LHCN-M2 (cell line): ENCODE data around the gene ZSCAN16. TPM values are rescaled to one million over a fixed set of nuclear protein-coding genes. Genes with fewer than 3 reads are reported as not detected.

Experiments used
- DNase-seq: peaks from one replicate; pipeline ENCODE4 v3.0.0-alpha.2; 2012; ENCODE audit warnings: low read depth
- total RNA-seq: library from RNA; depleted of rRNA; stranded (reverse); fragments of >200 nt; gene quantifications from 2 replicates; pipeline ENCODE4 v1.2.3, GENCODE V29; 2014

ZSCAN16 gene
- total RNA-seq, 1 experiment from 2014 or later, result 2.2 TPM

DNA sequence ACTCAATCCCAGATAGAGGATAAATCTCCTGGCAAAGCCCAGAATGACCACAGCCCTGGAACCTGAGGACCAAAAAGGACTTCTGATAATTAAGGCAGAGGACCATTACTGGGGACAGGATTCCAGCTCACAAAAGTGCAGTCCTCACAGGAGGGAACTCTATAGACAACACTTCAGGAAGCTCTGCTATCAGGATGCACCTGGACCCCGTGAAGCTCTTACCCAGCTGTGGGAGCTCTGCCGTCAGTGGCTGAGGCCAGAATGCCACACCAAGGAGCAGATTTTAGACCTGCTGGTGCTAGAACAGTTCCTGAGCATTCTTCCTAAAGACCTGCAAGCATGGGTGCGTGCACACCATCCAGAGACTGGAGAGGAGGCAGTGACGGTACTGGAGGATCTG lies 992 bp downstream of the ZSCAN16 start:
- no peak for DNase-seq

DNA sequence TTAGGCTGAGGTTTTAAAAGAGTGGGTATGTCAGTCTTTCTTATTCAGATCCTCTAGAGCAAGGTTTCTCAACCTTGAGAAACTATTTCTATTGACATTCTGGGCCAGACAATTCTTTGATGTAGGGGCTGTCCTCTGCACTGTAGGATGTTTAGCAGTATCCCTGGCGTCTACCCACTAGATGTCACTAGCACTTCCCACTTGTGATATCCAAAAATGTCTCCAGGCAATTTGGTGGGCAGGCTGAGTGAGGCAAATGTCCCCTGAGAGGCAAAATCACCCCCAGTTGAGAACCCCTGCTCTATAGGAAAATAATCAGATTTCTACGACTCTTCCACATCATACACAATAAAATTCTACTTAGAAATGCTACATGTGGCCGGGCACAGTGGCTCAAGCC lies 9.6 kb downstream of the ZSCAN16 start:
- DNase-seq, result peak; percentile 48

GRCh38 chr6:28134716-28135115 lies 10.3 kb downstream of the ZSCAN16 start:
- no peak for DNase-seq

DNA sequence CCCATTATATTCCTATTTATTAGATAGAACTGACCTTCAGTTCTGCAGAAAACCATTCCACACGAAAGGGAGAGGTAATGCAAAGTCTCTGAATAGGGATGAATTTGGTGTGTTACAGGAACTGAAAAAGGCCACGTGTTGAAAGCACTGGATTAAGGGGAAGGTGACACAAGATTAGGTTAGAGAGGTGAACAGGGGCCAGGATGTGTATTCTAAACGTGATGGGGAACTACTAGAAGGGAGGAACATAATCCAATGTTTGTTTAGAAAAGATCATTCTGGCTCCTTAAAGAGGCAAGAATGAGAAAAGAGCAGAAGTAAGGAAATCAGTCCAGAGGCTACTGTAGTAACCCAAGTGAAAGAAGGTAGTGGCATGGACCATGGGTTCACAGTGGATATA lies 11.0 kb downstream of the ZSCAN16 start:
- DNase-seq, result no peak

DNA sequence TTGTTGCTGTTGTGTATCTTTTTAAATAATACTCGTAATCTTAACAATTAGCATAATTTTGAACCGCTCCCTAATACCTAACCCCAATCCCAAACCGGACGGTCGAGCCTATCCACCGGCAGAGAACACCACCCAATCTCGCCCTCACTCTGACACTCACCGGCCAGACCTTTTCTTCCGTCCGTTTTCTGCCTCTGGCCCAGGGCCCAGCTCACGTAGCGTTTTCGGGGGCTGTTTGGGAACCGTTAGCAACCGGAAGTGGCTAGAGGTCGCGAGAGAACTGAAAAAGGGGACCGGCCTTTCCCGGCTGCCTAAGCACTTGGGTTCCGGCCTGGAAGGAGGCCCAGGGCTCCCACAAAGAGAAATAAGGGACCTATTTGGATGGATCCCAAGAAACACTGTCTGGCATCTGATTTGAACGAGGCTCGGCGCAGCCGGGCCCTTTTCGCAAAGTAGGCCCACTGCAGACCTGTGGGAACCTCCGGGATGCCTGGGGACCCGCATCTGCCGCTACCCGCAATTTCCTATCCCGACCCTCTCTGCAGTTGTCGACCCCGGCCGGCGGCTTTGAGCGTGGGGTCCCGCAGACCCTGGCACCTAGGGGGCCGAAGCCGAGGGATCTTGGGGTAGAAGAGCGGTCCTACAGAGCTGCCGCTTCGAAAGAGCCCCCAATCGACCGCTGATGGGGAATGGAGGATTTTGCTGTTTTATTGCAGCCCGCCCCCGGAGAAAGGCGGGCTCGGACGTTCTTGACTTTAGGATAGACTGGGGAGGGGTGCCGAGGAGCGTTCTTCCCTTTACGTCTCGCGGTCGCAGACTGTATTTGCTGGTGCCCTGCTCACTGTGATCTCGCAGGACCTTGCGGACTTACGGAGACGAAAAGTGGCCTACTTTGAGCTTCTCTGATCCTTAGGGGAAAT lies 12.4 kb downstream of the ZSCAN16 start:
- peak; percentile 94 for DNase-seq

GRCh38 chr6:28137505-28137981 lies 13.1 kb downstream of the ZSCAN16 start:
- no peak for DNase-seq

GRCh38 chr6:28139860-28140543 lies 15.6 kb downstream of the ZSCAN16 start:
- no peak for DNase-seq

- DNase-seq, result no peak
These were observed 16.2 kb downstream of the ZSCAN16 start for GRCh38 chr6:28140616-28141015.

GRCh38 chr6:28141500-28142329 lies 17.3 kb downstream of the ZSCAN16 start, which contains the start of gene ZKSCAN8:
Gene ZKSCAN8, plus strand, starts transcription at chr6:28141883. Its CDS starts 6,525 bp downstream, at chr6:28148408.
- peak; percentile 89 for DNase-seq

GRCh38 chr6:28142446-28142845 lies 18.0 kb downstream of the ZSCAN16 start:
- no peak for DNase-seq

DNA sequence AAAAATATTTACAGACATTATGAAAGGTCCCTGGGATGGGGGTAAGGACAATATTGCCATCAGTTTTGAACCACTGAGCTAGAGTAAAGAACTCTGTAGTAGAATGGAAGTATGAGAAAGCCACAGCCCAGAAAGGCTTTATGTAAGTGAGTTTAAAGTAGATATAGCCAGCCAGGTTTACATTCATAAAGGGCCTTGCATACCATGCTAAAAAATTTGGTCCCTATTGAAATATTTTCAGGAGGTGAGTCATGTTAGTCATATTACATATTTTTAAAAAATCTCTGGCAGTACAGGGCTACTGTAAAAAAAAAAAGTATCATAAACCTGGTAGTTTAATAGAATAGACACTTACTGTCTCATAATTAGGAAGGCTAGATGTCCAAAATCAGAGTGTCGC lies 20.8 kb downstream of the ZSCAN16 start:
- no peak for DNase-seq

DNA sequence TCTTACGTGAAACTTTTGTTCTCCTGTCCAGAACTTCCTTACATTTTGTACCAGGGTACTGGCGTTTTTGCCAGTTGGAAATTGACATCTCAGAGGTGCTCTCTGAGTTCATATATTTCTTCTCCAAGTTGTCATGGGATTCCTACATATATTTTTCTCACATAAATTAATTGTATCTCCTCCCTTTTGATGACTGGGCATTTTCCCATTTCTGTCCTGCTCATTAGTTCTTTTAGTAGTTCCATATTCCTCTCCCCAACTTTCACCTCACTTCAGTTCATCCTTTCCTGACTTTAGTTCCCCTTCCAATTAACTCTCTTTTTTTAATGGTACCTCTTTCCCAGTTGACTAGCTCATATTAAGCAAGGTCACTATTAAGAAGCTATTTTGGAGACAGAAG lies 28.1 kb downstream of the ZSCAN16 start:
- DNase-seq, result no peak

DNA sequence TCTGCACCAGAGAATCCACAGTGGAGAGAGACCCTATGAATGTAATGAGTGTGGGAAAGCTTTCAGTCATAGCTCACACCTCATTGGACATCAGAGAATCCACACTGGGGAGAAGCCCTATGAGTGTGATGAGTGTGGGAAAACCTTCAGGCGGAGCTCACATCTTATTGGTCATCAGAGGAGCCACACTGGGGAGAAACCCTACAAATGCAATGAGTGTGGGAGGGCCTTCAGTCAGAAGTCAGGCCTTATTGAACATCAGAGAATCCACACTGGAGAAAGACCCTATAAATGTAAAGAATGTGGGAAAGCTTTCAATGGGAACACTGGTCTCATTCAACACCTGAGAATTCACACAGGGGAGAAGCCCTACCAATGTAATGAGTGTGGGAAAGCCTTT lies 29.1 kb downstream of the ZSCAN16 start:
- DNase-seq, result no peak

- DNase-seq, result no peak
These were observed 29.9 kb downstream of the ZSCAN16 start for GRCh38 chr6:28154357-28154756.

GRCh38 chr6:28158318-28158717 lies 33.9 kb downstream of the ZSCAN16 start:
- no peak for DNase-seq

GRCh38 chr6:28159029-28159607 lies 34.7 kb downstream of the ZSCAN16 start:
- no peak for DNase-seq

DNA sequence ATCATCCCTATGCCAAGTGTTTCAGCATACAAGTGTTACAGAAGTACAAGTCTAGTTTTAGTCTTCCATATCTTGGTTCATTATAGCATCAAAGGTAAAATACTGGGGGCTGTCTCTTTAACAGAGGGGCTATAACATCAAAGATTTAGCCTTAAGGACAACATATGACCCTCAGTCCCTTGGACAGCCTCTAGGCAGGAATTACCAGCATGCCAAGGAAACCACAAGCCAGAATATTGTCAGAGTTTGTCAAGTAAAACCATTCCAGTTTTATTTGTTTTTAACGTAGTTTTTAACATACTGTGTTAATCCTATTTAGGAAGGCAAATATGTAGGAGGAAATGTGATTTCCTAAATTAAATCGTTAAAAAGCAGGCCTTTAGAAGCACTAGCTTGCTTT lies 35.8 kb downstream of the ZSCAN16 start:
- DNase-seq, result no peak

DNA sequence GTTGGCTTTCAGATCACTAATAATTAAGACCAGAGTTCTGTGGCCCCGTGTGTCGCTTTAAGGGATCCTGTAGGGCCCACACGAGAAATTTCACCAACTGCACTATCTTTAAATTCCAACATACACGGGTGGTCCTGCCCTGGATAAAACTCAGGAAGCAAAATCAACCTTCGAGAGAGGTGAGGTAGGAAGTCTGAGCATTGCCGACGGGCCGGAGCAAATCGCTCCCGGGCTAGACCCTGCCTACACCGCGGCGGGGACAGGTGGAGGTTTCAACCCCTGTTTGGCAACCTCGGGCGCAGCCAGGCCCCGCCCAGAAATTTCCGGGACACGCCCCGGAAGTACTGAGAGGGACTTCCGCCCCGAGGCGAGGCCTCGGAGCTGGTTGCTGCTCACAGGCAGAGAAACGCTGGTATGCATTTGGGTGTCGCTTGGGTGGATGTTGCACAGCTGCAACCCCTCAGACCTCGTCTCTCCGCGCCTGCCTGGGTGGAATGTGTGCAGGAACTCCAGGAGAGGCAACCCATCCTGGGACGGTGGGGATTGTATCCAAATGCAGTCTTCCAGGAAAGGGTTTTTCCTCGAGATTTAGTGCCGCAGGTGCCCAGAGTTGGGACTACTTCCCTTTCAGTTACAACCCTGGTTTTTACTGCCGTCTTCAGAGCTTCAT lies 37.1 kb downstream of the ZSCAN16 start:
- peak; percentile 45 for DNase-seq

DNA sequence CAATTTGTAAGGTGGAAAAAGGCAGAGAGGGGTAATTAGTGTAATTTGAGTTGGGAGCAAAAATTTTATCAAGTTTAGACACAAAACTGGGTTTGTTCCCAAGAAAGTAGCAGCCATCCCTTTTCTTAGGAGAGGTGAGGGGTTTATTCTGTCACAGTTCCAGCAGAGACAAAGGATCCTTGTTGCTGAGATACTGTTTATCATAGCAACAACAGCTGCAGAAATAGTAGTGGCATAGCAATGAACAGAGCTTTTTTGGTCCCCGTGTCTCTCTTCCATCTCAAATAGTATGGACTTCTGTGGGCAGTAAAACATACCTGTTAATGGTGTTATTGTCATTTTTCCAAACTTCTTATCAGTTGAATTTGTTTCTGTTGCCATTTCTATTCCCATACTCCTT lies 41.2 kb downstream of the ZSCAN16 start:
- no peak for DNase-seq

- DNase-seq, result peak; percentile 75
These were observed 42.7 kb downstream of the ZSCAN16 start for GRCh38 chr6:28167068-28167467.

DNA sequence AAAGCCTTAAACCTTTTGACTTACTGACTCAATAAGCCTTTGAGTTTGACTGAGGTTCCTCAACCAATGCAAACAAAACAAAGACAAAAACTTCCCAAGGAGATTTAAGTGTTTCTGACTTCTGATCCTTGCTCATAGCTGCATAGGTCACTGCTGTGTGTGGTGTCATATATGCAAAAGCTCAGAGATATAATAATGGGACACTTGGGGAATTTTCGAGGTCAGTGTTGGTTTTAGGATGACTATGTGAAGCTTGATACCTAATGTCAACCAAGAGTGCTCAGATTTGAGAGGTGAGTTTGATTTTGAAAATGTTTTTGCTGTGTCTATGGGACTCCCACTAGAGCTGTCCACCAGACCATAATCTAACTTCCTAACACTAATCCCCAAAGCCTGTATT lies 43.5 kb downstream of the ZSCAN16 start:
- no peak for DNase-seq
